GM21528 (cell line): Measurements from ENCODE around the gene TXNDC8.
"Not testable (repeated sequence)": the region's sequence is repeated elsewhere in the genome, so short reads cannot be mapped to it uniquely, and the experiment has no call there.

Experiments used
- ATAC-seq: cut with Tn5 transposase; IDR thresholded peaks from one replicate; pipeline ENCODE4 v1.9.1; 2021; ENCODE audit warnings: mild to moderate bottlenecking, moderate library complexity; ENCODE audit not compliant: unreplicated experiment, low FRiP score

The TXNDC8 gene

GRCh38 chr9:110329639-110330230 lies 7.9 kb downstream of the TXNDC8 start:
- ATAC-seq = no peak

GRCh38 chr9:110328763-110329162 lies 8.9 kb downstream of the TXNDC8 start:
- no peak for ATAC-seq

GRCh38 chr9:110327716-110328115 lies 9.9 kb downstream of the TXNDC8 start:
- ATAC-seq = no peak

- ATAC-seq = no peak
Observed at GRCh38 chr9:110323818-110324217, 13.8 kb downstream of the TXNDC8 start.

- no peak for ATAC-seq
Observed at GRCh38 chr9:110320651-110321445, 16.8 kb downstream of the TXNDC8 start.

- no peak for ATAC-seq
Observed at GRCh38 chr9:110319781-110320492, 17.7 kb downstream of the TXNDC8 start.

GRCh38 chr9:110317911-110318310 lies 19.8 kb downstream of the TXNDC8 start:
- ATAC-seq = no peak

GRCh38 chr9:110316261-110317075 lies 21.2 kb downstream of the TXNDC8 start:
- ATAC-seq = peak; percentile 97

- not testable (repeated sequence) for ATAC-seq
Observed at GRCh38 chr9:110311978-110312377, 25.7 kb downstream of the TXNDC8 start.

- ATAC-seq = no peak
Observed at GRCh38 chr9:110309681-110310080, 28.0 kb downstream of the TXNDC8 start.

GRCh38 chr9:110308633-110309038 lies 29.0 kb downstream of the TXNDC8 start:
- ATAC-seq = peak; percentile 75

- ATAC-seq = no peak
Observed at GRCh38 chr9:110307191-110307590, 30.5 kb downstream of the TXNDC8 start.

- no peak for ATAC-seq
Observed at GRCh38 chr9:110303133-110303532, 34.5 kb downstream of the TXNDC8 start.

- ATAC-seq = no peak
Observed at GRCh38 chr9:110298043-110298605, 39.5 kb downstream of the TXNDC8 start.

- ATAC-seq = no peak
Observed at GRCh38 chr9:110293248-110293647, 44.4 kb downstream of the TXNDC8 start.

- ATAC-seq = no peak
Observed at GRCh38 chr9:110291921-110292557, 45.6 kb downstream of the TXNDC8 start.

GRCh38 chr9:110290001-110290400 lies 47.7 kb downstream of the TXNDC8 start:
- ATAC-seq = no peak

- no peak for ATAC-seq
Observed at GRCh38 chr9:110288503-110288902, 49.2 kb downstream of the TXNDC8 start.

GRCh38 chr9:110287289-110287680 lies 50.4 kb downstream of the TXNDC8 start:
- ATAC-seq = no peak
